ENCODE results near the gene DHRS7C.

The DHRS7C gene

DNA sequence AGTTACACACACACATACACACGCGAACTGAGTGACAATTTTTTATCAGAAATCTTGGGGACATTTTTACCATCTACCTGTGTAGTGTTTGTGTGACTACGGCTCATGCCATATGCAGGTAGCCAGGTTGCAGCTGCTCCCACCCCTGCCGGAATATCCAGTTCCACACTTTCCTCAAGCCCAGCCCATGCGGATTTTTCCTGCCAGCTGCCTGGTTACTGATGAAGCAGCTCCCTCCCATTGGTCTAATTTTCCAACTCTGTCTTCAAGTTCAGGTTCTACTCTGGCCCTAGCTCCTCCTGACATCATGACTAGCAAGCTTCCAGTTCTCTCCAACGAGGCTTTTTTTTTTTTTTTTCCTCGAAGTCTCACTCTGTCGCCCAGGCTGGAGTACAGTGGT lies 25.7 kb upstream of the DHRS7C start:
- H3K4me2 ChIP-seq (ENCODE audit: insufficient read depth, low read length): no peak overlapping the region
- TF ChIP-seq EZH2 (IDR thresholded peaks at IDR 0.05; ENCODE audit: borderline replicate concordance, low read depth, low read length, severe bottlenecking): no peak
- TF ChIP-seq, protein P1, sequence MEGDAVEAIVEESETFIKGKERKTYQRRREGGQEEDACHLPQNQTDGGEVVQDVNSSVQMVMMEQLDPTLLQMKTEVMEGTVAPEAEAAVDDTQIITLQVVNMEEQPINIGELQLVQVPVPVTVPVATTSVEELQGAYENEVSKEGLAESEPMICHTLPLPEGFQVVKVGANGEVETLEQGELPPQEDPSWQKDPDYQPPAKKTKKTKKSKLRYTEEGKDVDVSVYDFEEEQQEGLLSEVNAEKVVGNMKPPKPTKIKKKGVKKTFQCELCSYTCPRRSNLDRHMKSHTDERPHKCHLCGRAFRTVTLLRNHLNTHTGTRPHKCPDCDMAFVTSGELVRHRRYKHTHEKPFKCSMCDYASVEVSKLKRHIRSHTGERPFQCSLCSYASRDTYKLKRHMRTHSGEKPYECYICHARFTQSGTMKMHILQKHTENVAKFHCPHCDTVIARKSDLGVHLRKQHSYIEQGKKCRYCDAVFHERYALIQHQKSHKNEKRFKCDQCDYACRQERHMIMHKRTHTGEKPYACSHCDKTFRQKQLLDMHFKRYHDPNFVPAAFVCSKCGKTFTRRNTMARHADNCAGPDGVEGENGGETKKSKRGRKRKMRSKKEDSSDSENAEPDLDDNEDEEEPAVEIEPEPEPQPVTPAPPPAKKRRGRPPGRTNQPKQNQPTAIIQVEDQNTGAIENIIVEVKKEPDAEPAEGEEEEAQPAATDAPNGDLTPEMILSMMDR (IDR thresholded peaks at IDR 0.05; ENCODE audit: borderline replicate concordance, extremely low read depth, low read length, poor library complexity, severe bottlenecking): no peak
- no peaks in the 10 kb centered on the region for H3K79me2 ChIP-seq (ENCODE audit: insufficient read depth, low read length)
- no peaks in the 10 kb centered on the region for H3K36me3 ChIP-seq (ENCODE audit: insufficient read depth, low read length)
- H3K9ac ChIP-seq (ENCODE audit: low read depth, low read length): no peak overlapping the region
- H3K27me3 ChIP-seq (ENCODE audit: insufficient read depth, low read length, poor library complexity): no peaks in the 10 kb centered on the region
- H3K27ac ChIP-seq (ENCODE audit: low read length): no peak overlapping the region
- no peaks in the 10 kb centered on the region for H4K20me1 ChIP-seq (ENCODE audit: insufficient read depth, low read length)
- no peak overlapping the region for H3K4me3 ChIP-seq (ENCODE audit: low read depth in 1 of 2, low read length in 2 of 2)
- no peak overlapping the region for H2AFZ ChIP-seq (ENCODE audit: low read depth, low read length)
- no peaks in the 10 kb centered on the region for H3K4me1 ChIP-seq (ENCODE audit: insufficient read depth, low read length)
- ATAC-seq (ENCODE audit: insufficient read depth, low read depth) (no peak), DNase-seq (no peak)
- H3K9me3 ChIP-seq (ENCODE audit: insufficient read depth, low read length, severe bottlenecking): no peaks in the 10 kb centered on the region

- H3K9me3 ChIP-seq (ENCODE audit: insufficient read depth, low read length, severe bottlenecking): no peaks in the 10 kb centered on the region
- H3K4me2 ChIP-seq (ENCODE audit: insufficient read depth, low read length): no peak overlapping the region
- DNase-seq (no peak), ATAC-seq (ENCODE audit: insufficient read depth, low read depth) (no peak)
- no peak overlapping the region for H3K4me3 ChIP-seq (ENCODE audit: low read depth in 1 of 2, low read length in 2 of 2)
- no peak for TF ChIP-seq EZH2 (IDR thresholded peaks at IDR 0.05; ENCODE audit: borderline replicate concordance, low read depth, low read length, severe bottlenecking)
- TF ChIP-seq, protein P1 (IDR thresholded peaks at IDR 0.05; ENCODE audit: borderline replicate concordance, extremely low read depth, low read length, poor library complexity, severe bottlenecking): no peak
- no peaks in the 10 kb centered on the region for H3K79me2 ChIP-seq (ENCODE audit: insufficient read depth, low read length)
- no peaks in the 10 kb centered on the region for H3K36me3 ChIP-seq (ENCODE audit: insufficient read depth, low read length)
- no peak overlapping the region for H3K27ac ChIP-seq (ENCODE audit: low read length)
- H4K20me1 ChIP-seq (ENCODE audit: insufficient read depth, low read length): no peaks in the 10 kb centered on the region
- H3K9ac ChIP-seq (ENCODE audit: low read depth, low read length): no peak overlapping the region
- H2AFZ ChIP-seq (ENCODE audit: low read depth, low read length): no peak overlapping the region
- H3K27me3 ChIP-seq (ENCODE audit: insufficient read depth, low read length, poor library complexity): no peaks in the 10 kb centered on the region
- no peaks in the 10 kb centered on the region for H3K4me1 ChIP-seq (ENCODE audit: insufficient read depth, low read length)
Observed at GRCh38 chr17:9816472-9816871, 25.1 kb upstream of the DHRS7C start.

DNA sequence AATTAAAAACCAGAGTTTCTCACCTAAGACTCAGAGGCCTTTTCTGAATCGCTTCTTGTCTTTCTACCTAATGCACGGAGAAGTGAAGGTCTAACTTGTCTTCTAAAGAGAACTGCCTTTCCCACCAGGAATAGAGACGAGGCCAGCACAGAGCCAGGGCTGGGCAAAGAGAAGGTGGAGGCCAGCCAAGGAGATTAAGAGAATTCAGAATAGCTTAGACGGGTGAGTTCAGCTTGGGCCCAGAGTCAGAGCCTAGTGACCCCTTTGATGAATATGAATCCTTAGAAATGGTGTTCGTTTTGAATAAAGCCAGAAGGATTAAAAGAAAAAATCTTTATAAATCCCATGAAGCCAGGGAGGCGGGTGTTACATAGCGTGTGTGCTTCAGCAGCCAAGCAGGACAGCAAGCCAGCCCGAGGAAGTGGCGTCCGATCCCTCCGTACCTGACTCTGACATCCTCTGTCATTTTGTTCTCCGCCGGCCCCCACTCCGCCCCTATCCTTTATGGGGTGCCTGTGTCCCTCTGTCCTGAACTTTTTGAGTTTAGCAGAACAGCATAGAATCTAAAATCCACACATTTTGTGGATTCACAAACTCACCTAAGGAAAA lies 23.0 kb upstream of the DHRS7C start:
- ATAC-seq (ENCODE audit: insufficient read depth, low read depth): no peak
- no peaks in the 10 kb centered on the region for H3K27me3 ChIP-seq (ENCODE audit: insufficient read depth, low read length, poor library complexity)
- no peak overlapping the region for H3K4me2 ChIP-seq (ENCODE audit: insufficient read depth, low read length)

More for the DNA sequence above, 23.0 kb upstream of the DHRS7C start:
- H4K20me1 ChIP-seq (ENCODE audit: insufficient read depth, low read length): no peaks in the 10 kb centered on the region
- H3K79me2 ChIP-seq (ENCODE audit: insufficient read depth, low read length): no peaks in the 10 kb centered on the region
- H3K9me3 ChIP-seq (ENCODE audit: insufficient read depth, low read length, severe bottlenecking): no peaks in the 10 kb centered on the region
- H3K9ac ChIP-seq (ENCODE audit: low read depth, low read length): no peak overlapping the region
- H3K4me3 ChIP-seq (ENCODE audit: low read depth in 1 of 2, low read length in 2 of 2): no peak overlapping the region
- no peaks in the 10 kb centered on the region for H3K36me3 ChIP-seq (ENCODE audit: insufficient read depth, low read length)
- no peak for DNase-seq
- H3K27ac ChIP-seq (ENCODE audit: low read length): no peak overlapping the region
- TF ChIP-seq, protein P1 (IDR thresholded peaks at IDR 0.05; ENCODE audit: borderline replicate concordance, extremely low read depth, low read length, poor library complexity, severe bottlenecking): no peak
- TF ChIP-seq EZH2 (IDR thresholded peaks at IDR 0.05; ENCODE audit: borderline replicate concordance, low read depth, low read length, severe bottlenecking): no peak
- H3K4me1 ChIP-seq (ENCODE audit: insufficient read depth, low read length): no peaks in the 10 kb centered on the region
- H2AFZ ChIP-seq (ENCODE audit: low read depth, low read length): no peak overlapping the region
